ENCODE data around the gene APEH.
A peak's percentile ranks its signal among the peaks of the same experiment; 100 is the strongest.

Gene APEH

GRCh38 chr3:49703956-49704355 is 29.8 kb downstream of the APEH start:
- TF ChIP-seq CTCF (IDR thresholded peaks at IDR 0.05; ENCODE audit: insufficient read depth, low read depth, low read length, missing control alignments), result no peak
- no peak overlapping the region for H3K4me3 ChIP-seq (ENCODE audit: low read length)
- no peak for DNase-seq (ENCODE audit: low read depth)

GRCh38 chr3:49704629-49705028 is 30.5 kb downstream of the APEH start:
- no peak for TF ChIP-seq CTCF (IDR thresholded peaks at IDR 0.05; ENCODE audit: insufficient read depth, low read depth, low read length, missing control alignments)
- DNase-seq (ENCODE audit: low read depth), result no peak
- no peak overlapping the region for H3K4me3 ChIP-seq (ENCODE audit: low read length)

GRCh38 chr3:49705390-49705960 is 31.3 kb downstream of the APEH start:
- TF ChIP-seq CTCF (IDR thresholded peaks at IDR 0.05; ENCODE audit: insufficient read depth, low read depth, low read length, missing control alignments), result no peak

DNA sequence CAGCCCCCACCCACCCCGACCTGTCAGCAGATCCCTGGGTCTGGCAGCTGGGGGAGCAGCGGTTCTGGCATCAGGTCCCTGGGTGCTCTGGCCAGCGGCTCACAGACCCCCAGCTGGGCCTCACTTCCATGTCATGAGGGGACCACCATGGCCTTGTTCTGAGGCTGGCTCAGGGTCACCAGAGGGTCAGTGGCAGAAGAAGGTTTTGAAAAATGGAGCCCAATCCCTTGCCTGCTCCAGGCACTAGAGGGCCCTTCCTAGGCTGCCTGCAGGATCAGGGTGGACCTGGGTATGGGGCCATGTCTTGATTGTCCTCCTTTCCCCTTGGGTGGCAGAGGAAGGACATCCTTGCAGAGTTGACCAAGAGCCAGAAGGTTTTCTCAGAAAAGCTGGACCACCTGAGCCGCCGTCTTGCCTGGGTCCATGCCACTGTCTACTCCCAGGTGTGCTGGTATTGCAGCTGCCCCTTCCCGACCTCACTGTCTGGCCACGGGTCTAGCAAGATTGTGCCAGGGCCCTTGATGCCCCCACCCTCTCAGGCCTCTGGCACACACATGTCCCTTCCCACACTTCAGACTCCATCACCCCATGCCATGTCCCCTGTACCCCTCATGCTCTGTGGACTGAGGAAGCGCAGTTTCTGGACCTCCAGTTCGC is 32.4 kb downstream of the APEH start:
- TF ChIP-seq CTCF (IDR thresholded peaks at IDR 0.05; ENCODE audit: insufficient read depth, low read depth, low read length, missing control alignments), result no peak
- H3K4me3 ChIP-seq (ENCODE audit: low read length), result no peak overlapping the region
- DNase-seq (ENCODE audit: low read depth), result no peak

More at GRCh38 chr3:49705390-49705960, 31.3 kb downstream of the APEH start:
- no peak for DNase-seq (ENCODE audit: low read depth)
- H3K4me3 ChIP-seq (ENCODE audit: low read length), result no peak overlapping the region

DNA sequence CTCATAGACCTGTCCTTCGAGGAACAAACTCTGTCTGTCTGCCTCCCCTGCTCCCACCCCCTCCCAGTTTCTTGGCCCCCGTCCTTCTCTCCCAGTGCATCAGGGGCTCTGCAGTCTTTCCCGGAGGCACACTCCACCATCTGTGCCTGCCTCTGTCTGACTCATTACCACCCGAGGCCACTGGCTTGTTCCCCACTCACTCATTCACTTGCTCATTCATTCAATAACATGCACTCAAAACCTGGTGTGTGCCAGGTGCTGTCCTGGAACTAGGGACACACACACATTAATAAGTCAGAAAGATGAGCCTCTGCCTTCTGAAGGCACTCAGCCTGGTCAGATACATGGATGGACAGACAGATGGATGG is 32.9 kb downstream of the APEH start:
- TF ChIP-seq CTCF (IDR thresholded peaks at IDR 0.05; ENCODE audit: insufficient read depth, low read depth, low read length, missing control alignments), result no peak
- no peak overlapping the region for H3K4me3 ChIP-seq (ENCODE audit: low read length)
- DNase-seq (ENCODE audit: low read depth), result peak; percentile 44

GRCh38 chr3:49709852-49710251 is 35.7 kb downstream of the APEH start:
- DNase-seq (ENCODE audit: low read depth), result no peak
- no peak overlapping the region for H3K4me3 ChIP-seq (ENCODE audit: low read length)
- TF ChIP-seq CTCF (IDR thresholded peaks at IDR 0.05; ENCODE audit: insufficient read depth, low read depth, low read length, missing control alignments), result no peak

GRCh38 chr3:49711489-49711888 is 37.3 kb downstream of the APEH start:
- no peak overlapping the region for H3K4me3 ChIP-seq (ENCODE audit: low read length)
- TF ChIP-seq CTCF (IDR thresholded peaks at IDR 0.05; ENCODE audit: insufficient read depth, low read depth, low read length, missing control alignments), result no peak
- no peak for DNase-seq (ENCODE audit: low read depth)

All from epithelial cell of esophagus (primary cell).